ENCODE data around the gene SCAMP5.

The SCAMP5 gene, protein sequence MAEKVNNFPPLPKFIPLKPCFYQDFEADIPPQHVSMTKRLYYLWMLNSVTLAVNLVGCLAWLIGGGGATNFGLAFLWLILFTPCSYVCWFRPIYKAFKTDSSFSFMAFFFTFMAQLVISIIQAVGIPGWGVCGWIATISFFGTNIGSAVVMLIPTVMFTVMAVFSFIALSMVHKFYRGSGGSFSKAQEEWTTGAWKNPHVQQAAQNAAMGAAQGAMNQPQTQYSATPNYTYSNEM

GRCh38 chr15:74995182-74995778 lies at the start of gene SCAMP5:
Gene SCAMP5 (plus strand): TSS chr15:74995563. CDS start chr15:75011840, 16,277 bp downstream.
- DNase-seq, result peak; percentile 97

DNA sequence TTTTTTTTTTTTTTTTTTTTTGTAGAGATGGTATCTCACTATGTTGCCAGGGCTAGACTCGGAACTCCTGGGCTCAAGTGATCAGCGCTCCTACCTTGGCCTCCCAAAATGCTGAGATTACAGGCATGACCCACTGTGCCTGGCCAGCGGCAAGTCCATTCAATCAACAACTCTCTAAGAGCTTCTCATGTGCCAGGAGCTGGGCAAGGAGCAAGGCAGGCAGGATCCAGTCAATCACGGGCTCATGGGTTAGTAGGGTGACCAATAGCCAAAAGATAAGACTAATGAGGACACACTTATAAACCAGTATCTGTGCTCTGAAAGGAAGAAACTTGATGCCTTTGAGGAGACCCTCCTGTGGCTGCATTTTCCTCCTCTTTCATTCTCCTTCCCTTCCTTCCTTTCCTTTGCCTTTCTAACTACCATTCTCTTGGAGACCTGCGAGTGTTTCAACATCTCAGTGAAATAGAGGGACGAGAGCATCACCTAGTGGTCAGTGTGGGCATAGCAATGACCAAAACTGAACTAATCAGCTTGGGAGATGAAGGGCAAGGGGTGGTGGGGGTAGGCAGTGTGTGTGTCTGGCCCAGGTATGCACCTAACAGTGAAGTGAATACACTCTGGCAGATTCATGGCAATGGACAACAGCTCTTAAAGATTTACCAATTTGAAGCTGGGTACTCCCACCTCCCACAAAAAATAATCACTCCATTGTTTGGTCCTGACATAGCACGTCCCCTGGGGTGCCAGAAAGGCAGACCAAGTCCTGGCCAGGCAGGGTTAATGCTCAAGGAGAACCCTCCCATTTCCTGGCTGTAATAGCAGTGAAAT lies 45.1 kb upstream of the SCAMP5 start:
- peak; percentile 71 to 76 for DNase-seq

DNA sequence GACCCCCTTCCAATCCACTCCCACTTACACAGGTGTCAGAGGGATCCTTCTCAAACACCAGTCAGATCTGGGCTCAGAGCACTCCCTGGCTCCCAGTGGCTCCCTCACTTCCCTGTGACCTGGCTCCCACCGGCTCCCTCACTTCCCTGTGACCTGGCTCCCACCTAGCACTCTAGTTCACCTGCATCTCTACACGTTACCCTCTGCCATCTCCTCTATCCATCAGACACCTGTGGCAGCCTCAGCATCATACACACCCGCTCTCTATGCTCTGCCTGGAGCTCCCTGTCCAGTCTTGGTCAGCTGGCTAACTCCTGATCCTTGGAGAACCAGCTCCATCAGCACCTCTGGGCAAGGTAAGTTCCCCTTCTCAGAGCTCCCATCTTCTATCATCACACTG lies 44.4 kb upstream of the SCAMP5 start:
- no peak for DNase-seq

GRCh38 chr15:74954515-74954914 lies 40.8 kb upstream of the SCAMP5 start:
- no peak for DNase-seq

- DNase-seq, result no peak
These were observed 40.3 kb upstream of the SCAMP5 start for GRCh38 chr15:74955017-74955416.

DNA sequence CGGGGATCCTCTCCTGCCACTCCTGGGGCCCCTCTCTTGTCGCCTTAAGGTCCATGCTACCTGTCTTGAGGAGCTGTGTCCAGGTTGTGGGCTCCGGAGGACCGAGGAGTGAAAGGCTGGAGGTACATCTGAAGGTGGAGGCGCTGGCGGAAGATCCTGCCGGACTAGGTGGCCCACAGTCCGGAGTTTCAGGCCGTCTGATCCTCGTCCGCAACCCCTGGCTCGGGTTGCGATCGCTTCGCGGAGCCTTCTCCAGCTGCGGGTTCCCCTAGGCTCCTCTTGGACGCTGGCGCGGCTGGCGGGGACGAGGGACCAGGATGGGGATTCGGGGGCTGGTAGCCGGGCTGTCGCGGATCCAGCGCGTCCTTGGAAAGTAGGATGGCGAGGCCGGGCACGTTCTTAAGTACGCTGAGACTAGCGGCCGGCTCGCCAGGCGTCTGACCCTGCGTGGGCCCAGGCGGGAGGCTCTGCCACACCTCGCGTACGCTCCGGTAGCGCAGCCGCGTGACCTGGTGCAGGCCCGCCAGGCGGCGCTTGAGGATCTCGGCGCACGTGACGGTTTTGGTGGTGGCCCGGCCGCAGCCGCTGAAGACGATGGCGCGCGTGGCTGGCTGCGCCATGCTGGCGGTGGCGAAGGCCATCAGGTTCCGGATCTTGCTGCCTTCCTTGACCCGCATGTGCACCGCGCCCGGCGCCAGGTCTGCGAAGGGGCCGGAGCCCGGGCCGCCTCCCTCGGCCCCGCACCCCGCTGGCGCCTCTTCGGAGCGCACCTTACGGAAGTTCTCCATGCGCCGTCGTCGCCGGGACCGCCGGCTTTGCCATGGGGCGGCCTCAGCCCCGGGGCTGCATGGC lies 39.3 kb upstream of the SCAMP5 start:
- DNase-seq, result peak; percentile 47 to 58

GRCh38 chr15:74956648-74957475 lies 38.5 kb upstream of the SCAMP5 start, which contains the start of gene RPP25:
Gene RPP25 (minus strand): TSS chr15:74956772. CDS start chr15:74956583, 189 bp downstream.
- DNase-seq, result peak; percentile 76 to 79

GRCh38 chr15:74957476-74958035 lies 37.8 kb upstream of the SCAMP5 start:
- DNase-seq, result peak; percentile 29 to 35

- DNase-seq, result peak; percentile 82 to 83
These were observed 36.9 kb upstream of the SCAMP5 start for GRCh38 chr15:74958320-74958907.

- DNase-seq, result peak; percentile 81 to 85
These were observed 36.3 kb upstream of the SCAMP5 start for GRCh38 chr15:74958908-74959585.

GRCh38 chr15:74959586-74959939 lies 35.8 kb upstream of the SCAMP5 start:
- no peak for DNase-seq

DNA sequence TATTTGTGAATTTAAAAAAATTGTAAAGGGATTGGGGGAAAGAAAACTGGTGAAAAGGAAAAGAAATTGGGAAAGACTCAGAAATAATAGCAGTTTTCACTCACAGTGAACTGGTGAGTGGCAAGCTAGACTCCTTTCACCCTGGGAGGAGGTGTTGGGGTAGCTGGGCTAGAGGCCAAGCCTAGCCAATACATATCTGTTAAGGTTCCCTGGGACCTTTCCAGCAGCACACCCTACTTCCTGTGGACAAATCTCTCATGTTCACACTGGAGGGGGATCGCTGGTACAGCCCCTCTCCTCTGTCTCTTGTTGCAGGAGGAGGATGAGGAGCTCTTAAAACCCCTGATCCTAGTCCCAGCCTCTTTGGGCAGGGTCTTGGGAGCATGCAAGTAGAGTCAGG lies 35.1 kb upstream of the SCAMP5 start:
- peak in 1 of 2 experiments; percentile 62 for DNase-seq

DNA sequence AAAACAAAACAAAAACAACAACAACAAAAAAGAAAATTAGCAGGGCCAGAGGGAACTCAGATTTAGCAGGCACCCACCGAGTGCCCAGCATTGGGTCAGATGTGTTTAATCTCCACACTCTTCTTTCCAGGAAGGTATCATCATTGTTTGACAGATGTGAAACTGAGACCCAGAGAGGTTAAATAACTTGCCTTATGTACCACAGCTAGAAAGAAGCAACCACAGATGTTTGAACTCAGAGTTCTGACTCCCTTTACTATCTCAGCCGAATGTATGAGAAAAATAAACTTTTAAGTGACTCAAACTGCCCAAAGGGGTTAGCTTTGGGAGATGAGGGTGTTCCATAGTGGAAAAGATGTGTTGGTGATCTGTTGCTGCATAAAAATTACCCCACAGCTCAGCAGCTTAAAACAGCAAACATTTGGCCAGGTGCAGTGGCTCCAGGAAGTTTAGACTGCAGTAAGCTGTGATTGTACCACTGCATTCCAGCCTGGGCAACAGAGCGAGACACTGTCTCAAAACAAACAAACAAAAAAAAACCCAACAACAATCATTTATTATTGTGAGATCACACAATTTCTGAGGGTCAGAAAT lies 34.3 kb upstream of the SCAMP5 start:
- peak in 1 of 2 experiments; percentile 28 for DNase-seq

GRCh38 chr15:74961616-74962015 lies 33.7 kb upstream of the SCAMP5 start:
- peak; percentile 18 to 57 for DNase-seq

GRCh38 chr15:74962219-74962618 lies 33.1 kb upstream of the SCAMP5 start:
- DNase-seq, result no peak

DNA sequence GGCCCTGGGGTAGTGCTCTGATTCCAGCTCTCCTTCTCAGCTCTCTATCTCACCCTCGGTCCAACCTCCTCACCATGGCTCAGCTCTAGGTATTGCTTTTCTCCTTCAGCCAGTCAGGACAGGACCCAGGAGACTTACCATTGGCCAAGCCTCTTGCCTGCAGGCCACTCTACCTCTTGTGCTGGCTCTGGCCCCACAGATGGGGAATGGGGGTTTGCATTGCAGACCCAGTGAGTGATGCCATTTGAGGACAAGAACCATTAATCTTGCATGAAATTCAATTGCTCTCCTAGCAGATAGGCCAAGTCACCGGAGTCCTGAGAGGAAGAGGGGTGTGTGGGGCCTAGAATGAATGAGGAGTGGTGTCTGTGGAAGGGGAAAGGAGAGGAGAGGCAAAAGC lies 32.7 kb upstream of the SCAMP5 start:
- DNase-seq, result no peak

DNA sequence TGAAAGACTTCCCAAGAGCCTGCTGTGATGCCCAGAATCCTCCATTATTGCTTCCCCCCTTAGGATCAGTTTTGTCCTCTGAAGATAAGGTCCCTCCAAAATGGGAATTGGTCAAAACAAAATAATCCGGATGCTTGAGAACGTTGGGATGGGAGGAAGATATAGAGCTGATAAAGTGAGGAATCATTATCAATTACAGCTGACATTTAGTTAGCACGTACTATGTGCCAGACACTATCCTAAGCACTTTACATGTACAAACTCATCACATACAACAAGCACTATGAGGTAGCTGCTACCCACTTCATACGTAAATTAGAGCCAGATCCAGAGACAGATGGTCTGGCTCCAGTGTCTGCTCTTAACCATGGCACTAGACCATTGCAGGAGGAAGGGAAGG lies 32.1 kb upstream of the SCAMP5 start:
- no peak for DNase-seq

GRCh38 chr15:74964794-74965193 lies 30.6 kb upstream of the SCAMP5 start:
- DNase-seq, result no peak

DNA sequence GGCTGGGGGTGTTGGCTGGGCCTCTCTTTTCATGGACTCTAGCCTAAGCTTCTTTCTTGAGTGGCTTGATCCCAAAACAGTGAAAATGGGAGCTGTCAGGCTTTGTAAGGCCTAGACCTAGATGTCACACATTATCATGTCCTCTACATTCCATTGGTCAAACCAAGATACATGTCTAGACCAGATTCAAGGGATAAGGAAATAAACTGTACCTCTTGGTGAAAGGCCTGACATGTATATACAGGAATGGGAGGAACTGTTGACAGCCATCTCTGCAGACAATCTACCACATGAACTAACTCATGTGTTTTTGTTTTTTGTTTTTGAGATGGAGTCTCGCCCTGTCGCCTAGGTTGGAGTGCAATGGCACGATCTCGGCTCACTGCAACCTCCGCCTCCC lies 27.7 kb upstream of the SCAMP5 start:
- no peak for DNase-seq

DNA sequence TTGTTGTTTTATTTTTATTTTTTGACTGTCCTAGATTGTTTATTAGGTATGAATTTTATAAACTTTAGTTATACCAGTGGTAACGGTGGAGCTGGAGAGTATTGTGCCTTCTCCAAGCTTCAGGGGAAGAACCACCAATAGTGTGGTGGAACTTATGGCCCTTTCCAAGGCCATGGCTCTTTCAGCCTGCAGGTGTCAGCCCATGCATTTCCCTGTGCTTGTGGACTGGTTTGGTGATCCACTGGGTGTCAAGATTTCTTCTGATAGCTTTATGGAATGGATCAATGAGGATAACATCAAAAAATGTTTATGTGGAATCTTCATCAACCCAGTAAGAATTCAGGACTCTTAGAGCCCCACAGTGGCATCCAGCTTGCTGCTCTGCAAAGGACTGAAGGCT lies 19.2 kb upstream of the SCAMP5 start:
- no peak for DNase-seq

All from NCI-H2081 (cell line).